NCI-H2029 (cell line): ENCODE measurements around the gene ITSN1.

Source experiments
- DNase-seq: peaks from one replicate; lab custom pipeline; 2025; lab: John Stamatoyannopoulos, UW

Gene ITSN1

DNA sequence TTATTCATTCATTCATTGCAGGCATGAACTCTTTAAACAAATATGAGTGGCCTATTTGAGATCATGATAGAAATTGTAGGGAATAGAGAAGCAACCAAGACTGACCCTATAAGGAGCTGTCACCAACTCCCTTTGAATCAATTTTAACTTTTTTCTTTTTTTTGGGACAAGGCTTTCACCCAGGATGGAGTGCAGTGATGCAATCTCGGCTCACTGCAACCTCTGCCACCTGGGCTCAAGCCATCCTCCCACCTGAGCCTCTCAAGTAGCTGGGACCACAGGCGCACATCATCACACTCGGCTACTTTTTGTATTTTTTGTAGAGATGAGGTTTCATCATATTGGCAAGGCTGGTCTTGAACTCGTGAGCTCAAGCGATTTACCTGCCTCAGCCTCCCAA, 290.4 kb downstream of the ITSN1 start:
- no peak for DNase-seq

DNA sequence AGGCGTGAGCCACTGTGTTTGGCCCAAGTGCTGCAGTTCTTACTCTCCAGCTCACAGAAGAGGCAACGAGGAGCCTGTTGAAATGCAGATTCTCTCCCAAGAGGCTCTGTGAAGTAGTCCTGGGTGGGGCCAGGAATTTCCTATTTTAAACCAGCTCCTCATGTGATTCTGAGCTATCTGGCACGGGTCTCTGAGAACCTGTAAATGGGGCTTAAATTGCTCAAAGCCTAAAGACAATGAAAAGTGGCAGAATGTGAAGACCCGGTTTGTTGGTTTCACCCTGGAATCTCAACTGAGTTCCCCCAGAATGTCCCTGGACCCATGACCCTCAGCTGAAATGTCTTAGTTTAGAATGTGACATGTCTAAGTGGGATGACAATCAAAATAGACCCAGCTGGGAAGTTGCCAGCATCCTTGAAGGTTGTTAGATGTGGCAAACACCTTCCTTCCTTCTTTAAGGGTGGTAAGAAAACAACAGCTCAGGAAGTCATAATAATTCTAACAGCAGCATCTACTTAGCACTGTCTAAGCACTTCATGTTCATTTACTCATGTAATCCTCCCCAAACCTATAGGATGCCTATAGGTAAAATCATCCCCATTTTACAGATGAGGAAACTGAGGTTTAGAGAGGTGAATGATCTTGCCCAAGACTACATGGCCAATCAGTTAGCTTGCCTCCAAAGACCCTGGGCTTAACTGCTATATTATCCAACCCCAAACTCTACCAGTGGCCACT, 294.2 kb downstream of the ITSN1 start:
- no peak for DNase-seq

DNA sequence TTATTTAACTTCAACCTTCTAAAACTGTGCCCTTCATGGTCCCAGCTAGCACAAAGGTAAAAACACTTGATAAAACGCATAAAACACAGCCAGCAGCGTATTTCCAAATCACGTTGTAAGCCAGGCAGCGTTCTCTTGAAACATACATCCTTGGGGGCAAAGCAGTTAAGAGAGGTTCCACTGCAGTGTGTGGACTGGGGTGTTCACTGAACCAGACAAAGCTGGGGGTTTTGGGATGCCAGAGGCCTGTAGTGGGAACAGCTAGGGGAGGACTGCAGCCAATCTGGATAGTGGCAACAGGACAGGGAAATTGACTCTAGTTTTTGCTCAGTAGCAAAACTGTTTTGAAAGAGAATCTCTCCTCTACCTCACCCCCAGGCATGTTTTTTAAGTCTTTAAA, 294.8 kb downstream of the ITSN1 start:
- DNase-seq, result no peak

DNA sequence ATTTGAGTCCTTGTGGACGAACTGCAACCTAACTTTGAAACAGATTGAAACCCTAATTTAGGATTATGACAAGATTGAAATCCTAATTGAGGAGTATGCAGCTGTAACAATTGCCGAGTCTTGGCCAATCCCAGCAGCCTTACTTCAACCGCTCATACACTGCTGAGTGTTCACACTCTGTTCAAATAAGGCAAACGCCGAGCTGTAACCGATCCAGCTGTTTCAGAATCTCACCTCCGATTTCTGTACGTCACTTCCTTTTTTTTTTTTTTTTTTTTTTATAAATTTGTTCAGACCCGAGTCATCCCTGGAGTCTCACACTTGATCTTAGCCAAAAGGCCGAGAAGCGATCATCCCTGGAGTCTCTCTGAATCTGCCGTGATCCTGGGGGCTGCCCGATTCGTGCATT, 295.6 kb downstream of the ITSN1 start:
- DNase-seq, result no peak

DNA sequence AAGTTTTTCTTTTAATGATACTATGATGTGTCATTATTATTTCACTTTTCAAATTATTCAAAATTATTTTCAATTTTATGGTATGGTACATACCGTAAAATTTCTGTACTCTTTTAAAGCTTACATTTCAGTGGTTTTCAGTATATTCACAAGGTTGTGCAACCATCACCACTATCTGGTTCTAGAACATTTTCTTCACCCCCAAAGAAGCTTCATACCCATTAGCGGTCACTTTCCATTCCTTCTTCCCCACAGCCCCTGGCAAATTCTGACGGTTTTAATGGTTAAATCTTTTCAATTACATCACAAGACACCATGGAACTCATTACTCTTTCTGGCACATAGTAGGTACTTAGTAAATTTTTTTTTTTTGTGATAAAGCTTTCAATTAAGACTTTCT, 296.1 kb downstream of the ITSN1 start:
- DNase-seq, result no peak

DNA sequence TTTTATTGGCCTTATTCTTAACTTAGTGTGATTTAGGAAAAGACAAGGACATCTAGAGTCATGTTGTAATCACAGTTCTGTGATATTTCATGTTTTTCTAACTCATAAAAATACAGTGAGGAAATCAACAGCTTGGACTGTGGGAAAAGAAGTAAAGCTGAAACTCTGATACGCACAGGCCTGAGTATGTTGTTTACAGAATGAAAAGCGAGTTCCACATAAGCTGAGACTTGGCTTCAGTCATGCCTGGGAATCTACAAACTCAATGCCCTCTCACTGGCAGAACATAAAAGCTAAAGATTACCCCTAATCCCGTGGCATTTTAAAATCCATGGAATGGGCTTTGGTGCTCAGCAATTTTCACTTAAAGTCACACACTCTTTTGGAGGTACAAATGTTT, 296.9 kb downstream of the ITSN1 start:
- DNase-seq, result no peak

DNA sequence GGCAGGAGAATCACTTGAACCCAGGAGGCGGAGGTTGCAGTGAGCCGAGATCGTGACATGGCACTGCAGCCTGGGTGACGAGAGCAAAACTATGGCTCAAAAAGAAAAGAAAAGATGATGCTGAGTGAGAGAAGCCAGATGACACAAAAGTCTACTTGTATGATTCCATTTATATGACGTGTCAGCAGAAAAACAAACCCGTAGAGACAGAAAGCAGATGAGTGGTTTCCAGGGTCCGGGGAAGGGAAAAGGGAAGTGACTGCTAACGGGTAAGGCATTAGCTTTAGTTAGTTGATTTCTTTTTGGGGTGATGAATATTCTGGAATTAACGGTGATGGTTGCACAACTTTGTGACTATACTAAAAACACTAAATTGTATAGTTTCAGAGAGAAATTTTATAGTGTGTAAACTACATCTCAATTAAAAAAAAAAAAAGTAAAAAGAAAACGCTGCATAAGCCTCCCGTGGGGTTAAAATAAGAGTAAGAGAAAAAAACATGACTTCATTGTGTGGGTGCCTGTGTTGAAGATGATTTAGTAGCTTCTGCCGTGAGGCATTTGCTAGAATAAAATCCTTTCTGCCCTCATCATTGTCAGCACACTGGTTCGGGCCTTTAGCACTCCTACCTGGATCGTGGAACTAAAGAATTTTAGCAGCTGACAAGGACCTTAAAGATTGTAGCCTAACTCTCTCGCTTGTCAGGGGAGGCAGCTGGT, 298.0 kb downstream of the ITSN1 start:
- DNase-seq, result no peak

DNA sequence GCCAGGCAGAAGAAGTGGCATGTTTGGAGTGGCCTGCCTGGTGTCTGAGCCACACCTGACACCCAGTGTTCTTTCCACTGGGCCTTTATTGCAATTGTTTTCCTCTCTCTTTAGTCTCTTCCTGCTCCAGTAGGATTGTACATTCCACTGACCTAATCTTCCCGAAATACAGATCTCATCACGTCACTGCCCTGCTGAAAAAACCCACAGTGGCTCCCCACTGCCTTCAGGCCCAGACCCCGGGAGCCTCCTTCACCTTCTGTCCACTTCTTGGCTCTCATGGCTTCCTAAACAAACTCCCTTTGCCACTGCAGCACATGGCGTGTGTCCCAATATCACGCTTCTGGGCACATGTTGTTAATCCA, 298.6 kb downstream of the ITSN1 start:
- no peak for DNase-seq

DNA sequence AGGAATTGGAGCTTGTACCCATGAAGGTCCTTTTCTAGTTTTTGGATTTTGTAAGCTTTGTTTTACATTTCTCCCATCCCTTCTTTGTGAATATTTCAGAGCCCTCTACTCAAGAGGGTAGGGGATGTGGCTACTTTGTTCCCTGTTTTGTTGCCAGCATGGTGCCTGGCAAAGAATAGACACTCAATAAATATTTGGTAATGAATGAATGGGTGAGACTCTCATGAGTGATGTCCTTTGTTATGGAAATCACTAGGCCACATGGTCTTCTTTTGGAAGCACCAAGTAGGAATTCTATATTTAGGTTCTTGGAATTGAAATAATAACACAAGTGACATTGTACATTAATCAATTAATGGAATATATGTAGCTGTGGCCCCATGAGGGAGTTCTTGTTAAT, 300.1 kb downstream of the ITSN1 start:
- DNase-seq, result peak; percentile 27

DNA sequence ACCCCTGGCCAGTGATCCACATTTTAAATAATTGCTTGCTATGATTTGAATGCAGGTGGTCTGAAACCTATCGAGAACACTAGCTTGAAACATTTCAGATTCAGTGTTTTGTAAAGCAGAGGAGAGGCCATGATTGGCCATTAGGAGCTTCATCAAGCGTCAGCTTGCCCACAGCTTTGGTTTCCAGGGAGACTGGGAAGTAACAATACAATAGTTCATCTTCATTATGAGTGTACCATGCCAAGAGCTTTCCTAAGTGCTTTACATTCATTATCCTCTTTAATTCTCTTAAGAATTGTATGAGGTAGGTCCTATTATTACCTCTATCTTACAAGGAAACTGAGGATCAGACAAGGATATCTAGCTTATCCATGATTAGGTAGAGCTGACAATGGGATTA, 301.0 kb downstream of the ITSN1 start:
- no peak for DNase-seq

DNA sequence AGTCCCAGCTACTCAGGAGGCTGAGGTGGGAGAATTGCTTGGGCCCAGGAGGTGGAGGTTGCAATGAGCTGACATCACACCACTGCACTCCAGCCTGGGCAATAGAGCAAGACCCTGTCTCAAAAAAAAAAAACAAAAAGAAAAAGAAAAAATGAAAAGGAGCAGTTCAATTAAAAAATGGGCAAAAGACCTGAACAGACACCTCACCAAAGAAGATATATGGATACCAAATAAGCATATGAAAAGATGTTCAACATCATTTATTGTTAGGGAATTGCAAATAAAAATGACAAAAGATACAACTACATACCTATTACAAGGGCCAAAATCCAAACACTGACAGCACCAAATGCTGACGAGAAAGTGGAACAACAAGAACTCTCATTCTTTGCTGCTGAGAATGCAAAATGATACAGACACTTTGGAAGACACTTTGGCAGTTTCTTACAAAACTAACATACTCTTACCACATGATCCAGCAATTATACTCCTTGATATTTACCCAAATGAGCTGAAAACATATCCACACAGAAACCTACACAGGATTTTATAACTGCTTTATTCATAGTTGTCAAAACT, 302.0 kb downstream of the ITSN1 start:
- DNase-seq, result no peak

DNA sequence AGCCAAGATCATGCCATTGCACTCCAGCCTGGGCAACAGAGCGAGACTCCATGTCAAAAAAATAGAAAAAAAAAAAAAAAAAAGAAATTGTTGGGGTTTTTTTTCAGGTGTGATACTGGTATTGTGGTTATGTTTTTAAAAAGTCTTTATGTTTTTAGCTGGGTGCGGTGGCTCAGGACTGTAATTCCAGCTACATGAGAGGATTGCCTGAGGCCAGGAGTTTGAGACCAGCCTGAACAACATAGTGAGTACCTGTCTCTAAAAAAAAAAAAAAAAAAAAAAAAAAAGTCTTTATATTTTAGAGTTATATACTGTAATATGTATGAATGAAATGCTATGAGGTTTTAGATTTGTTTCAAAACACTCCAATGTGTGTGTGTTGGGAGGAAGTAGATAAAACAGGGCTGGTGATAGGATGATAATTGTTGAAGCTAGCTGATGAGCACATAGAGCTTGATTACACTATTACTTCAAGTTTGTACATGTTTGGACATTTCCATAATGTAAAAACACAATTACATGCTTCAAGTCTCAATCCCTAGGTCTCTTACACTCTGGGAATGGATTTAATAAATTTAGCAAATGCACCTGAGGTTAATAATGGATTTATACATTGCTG, 303.5 kb downstream of the ITSN1 start:
- no peak for DNase-seq

DNA sequence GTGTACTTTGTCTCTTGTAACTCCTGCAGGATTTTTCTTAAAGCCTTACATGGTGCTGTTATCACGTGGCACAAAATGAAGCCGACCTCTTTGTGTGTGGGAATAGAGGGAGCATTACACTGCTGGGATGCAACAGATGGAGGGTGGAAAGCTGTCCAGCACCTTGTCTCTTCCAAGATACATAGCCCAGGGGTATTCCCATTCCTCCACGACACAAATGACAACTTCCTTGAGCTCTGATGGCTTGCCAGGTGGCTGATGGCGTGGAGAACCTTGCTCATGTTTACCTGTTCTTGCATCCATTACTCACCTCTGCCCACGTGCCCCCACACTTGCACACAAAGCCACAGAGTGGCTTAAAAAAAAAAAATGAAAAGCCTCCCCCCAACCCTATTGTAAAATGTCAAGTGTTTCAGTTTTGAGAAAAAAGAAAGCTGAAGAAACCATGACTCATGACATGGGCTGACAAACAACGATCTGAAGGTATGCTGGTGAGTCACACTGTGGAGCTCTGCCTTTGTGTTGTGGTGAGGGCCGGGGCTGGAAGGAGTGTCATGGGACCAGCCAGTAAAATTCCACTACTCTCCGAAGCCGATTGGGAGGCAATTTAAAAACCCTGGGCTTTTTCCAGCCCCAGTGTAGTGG, 305.3 kb downstream of the ITSN1 start:
- peak; percentile 69 for DNase-seq

DNA sequence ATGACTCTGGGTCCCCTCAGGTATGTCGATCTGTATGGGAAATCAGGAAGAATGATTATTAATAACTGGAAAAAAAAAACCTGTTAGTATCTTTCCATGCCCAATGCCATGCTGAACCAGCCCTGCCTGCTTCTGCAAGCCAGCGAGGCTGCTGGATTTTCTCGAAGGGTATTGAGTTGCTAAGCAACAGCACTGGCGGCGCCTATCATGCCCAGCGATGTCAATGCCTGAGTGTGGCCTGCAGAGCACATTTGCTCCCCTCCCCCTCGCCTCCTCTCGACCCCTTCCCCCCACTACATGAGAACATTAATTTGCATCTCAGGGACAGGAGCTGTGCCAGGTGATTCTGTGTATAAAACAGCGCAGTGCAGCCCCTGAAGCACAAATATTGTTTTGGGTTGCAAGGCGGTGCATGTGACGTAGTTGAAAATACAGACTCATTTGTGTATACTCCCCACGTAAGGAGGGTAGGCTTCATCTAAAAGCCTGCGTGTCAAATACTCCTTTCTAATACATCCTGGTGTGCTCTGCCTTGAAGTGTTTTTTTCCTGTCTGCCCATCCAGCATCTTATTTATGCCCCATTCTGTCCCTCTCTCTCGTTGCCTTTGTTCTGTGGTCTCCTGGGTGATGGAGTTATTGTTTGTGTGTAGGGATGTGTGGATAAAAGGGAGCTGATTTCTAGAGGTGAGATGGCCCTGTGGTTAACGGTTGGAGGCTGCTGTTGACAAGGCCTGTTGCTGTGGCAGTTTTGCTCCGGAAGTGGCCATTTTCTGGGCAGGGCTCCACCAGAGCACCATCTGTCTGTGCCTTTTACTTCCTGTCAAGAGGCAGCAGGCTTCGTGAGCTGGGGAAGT, 306.0 kb downstream of the ITSN1 start:
- peak; percentile 96 for DNase-seq

DNA sequence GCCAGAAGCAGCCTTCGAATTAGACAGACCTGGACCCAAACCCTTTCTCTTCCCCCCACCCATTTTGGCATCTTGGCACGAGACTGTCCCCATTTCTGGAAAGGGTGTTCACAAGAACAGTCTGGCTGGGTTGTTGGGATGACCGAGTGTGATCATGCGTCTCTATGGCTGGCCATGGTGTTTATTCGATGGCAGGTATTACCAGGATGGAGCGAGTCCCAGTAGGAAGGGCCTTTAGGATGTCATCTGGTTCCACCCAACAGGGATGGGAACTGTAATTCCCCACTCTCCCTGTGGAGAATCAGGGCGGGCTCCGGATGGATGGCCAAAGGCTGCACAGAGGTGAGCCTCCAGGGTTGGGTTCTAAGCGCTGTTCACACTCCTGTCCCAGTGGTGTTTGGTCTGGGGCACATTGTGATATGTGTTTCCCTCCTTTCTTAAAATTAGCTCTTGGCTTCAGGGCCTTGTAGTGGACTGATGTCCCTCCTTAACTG, 306.7 kb downstream of the ITSN1 start:
- DNase-seq, result no peak
